ENCODE results near the gene GNAT3. TPM values are rescaled to one million over a fixed set of nuclear protein-coding genes. Genes with fewer than 3 reads are reported as not detected.

GNAT3 gene
- total and polyA plus RNA-seq, 2 donors from 2014 or later, result not detected

GRCh38 chr7:80500325-80500724, 11.5 kb downstream of the GNAT3 start:
- Histone ChIP-seq H3K36me3 (ENCODE audit: control insufficient read depth in 2 of 3, insufficient read depth in 3 of 3, low read length in 3 of 3) (no peaks in the 10 kb centered on the region), H3K4me3 (ENCODE audit: low read length in 3 of 3) (no peak overlapping the region), H3K27ac (ENCODE audit: low read depth in 2 of 2, low read length in 2 of 2) (no peak overlapping the region), H3K9me3 (ENCODE audit: control insufficient read depth in 2 of 3, insufficient read depth in 1 of 3, low read length in 3 of 3) (no peaks in the 10 kb centered on the region), H3K27me3 (ENCODE audit: control insufficient read depth, insufficient read depth, low read length) (no peaks in the 10 kb centered on the region), H3K9ac (ENCODE audit: low read length in 3 of 3) (no peak overlapping the region), H3K4me1 (ENCODE audit: control insufficient read depth in 2 of 3, insufficient read depth in 2 of 3, low read depth in 1 of 3, low read length in 3 of 3) (peaks cover 0 to 7% (median 0%) of the 10 kb centered on the region in 3 donors)
- FAIRE-seq (no peak), DNase-seq (no peak)
- intact Hi-C loops (cut with DNase I), result no loop called here
- TF ChIP-seq CTCF (IDR thresholded peaks at IDR 0.05; ENCODE audit: borderline replicate concordance, extremely low read depth, insufficient read depth), result no peak

DNA sequence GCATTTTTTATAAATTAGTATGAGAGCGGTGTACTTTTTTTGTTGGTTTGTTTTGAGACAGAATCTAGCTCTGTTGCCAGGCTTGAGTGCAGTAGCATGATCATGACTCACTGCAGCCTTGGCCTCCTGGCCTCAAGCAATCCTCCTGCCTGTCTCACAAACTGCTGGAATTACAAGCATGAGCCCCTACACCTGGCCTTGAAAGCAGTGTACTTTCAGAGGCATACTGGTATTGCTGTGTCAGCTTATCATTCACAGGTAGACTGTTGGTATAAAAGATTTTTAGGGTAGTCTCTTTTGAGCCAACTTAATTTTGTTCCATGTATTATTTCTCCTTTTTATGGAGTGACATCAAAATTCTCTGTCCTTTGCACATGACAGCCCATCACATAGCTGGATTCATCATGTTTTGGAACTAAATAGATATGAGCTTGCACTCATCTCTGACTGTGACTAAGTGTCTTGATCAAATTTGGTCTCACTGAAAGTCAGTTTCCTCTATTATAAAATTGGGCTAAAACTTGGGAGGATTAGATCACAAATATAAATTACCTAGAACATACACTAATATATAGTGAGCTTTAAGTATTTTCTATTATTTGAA, 12.4 kb downstream of the GNAT3 start:
- intact Hi-C loops (cut with DNase I), result no loop called here
- no peaks in the 10 kb centered on the region for H3K9me3 ChIP-seq (ENCODE audit: control insufficient read depth in 2 of 3, insufficient read depth in 1 of 3, low read length in 3 of 3)
- peak overlapping the region in 1 of 2 donors; percentile 65 for H3K27ac ChIP-seq (ENCODE audit: low read depth in 2 of 2, low read length in 2 of 2)
- H3K9ac ChIP-seq (ENCODE audit: low read length in 3 of 3), result no peak overlapping the region
- peaks cover 0 to 7% (median 0%) of the 10 kb centered on the region in 3 donors for H3K4me1 ChIP-seq (ENCODE audit: control insufficient read depth in 2 of 3, insufficient read depth in 2 of 3, low read depth in 1 of 3, low read length in 3 of 3)
- H3K36me3 ChIP-seq (ENCODE audit: control insufficient read depth in 2 of 3, insufficient read depth in 3 of 3, low read length in 3 of 3), result no peaks in the 10 kb centered on the region
- no peaks in the 10 kb centered on the region for H3K27me3 ChIP-seq (ENCODE audit: control insufficient read depth, insufficient read depth, low read length)
- TF ChIP-seq CTCF (IDR thresholded peaks at IDR 0.05; ENCODE audit: borderline replicate concordance, extremely low read depth, insufficient read depth), result no peak
- FAIRE-seq, result no peak
- no peak overlapping the region for H3K4me3 ChIP-seq (ENCODE audit: low read length in 3 of 3)
- peak; percentile 26 to 78 (median 32) for DNase-seq

GRCh38 chr7:80498481-80499349, 13.1 kb downstream of the GNAT3 start:
- TF ChIP-seq CTCF (IDR thresholded peaks at IDR 0.05; ENCODE audit: borderline replicate concordance, extremely low read depth, insufficient read depth), result no peak
- intact Hi-C loops (cut with DNase I), result no loop called here
- H3K27ac ChIP-seq (ENCODE audit: low read depth in 2 of 2, low read length in 2 of 2), result peak overlapping the region in 1 of 2 donors; percentile 20
- H3K4me3 ChIP-seq (ENCODE audit: low read length in 3 of 3), result no peak overlapping the region
- H3K9ac ChIP-seq (ENCODE audit: low read length in 3 of 3), result no peak overlapping the region
- H3K36me3 ChIP-seq (ENCODE audit: control insufficient read depth in 2 of 3, insufficient read depth in 3 of 3, low read length in 3 of 3), result no peaks in the 10 kb centered on the region
- no peaks in the 10 kb centered on the region for H3K27me3 ChIP-seq (ENCODE audit: control insufficient read depth, insufficient read depth, low read length)
- H3K4me1 ChIP-seq (ENCODE audit: control insufficient read depth in 2 of 3, insufficient read depth in 2 of 3, low read depth in 1 of 3, low read length in 3 of 3), result peaks cover 0 to 7% (median 0%) of the 10 kb centered on the region in 3 donors
- DNase-seq, result peak in 1 of 5 donors; percentile 8
- H3K9me3 ChIP-seq (ENCODE audit: control insufficient read depth in 2 of 3, insufficient read depth in 1 of 3, low read length in 3 of 3), result no peaks in the 10 kb centered on the region
- peak; percentile 94 for FAIRE-seq
